Lower leg skin (tissue), 3 donors: ENCODE results near the gene RARA.

Experiments used
- CTCF ChIP-seq, 3 donors: fragments of 450-650 bp; IDR thresholded peaks; one replicate each; pipeline ENCODE4 v1.5.1; 2016; ENCODE audit warnings: antibody characterized with exemption in 3 of 3, mild to moderate bottlenecking in 3 of 3, moderate library complexity in 2 of 3
- POLR2A ChIP-seq, 2 donors: fragments of 450-650 bp; IDR thresholded peaks; one replicate each; pipeline ENCODE4 v1.6.1; 2016 to 2017; ENCODE audit warnings: antibody characterized with exemption in 2 of 2, mild to moderate bottlenecking in 1 of 2, moderate library complexity in 1 of 2

- TF ChIP-seq POLR2A (IDR thresholded peaks at IDR 0.05) = no peak
- no peak for TF ChIP-seq CTCF (IDR thresholded peaks at IDR 0.05)
Measured at GRCh38 chr17:40362696-40363110, 53.7 kb downstream of the RARA start.
